Midbrain (tissue), 1 donor: Measurements from ENCODE around the gene VILL.
"Not testable (repeated sequence)": the region's sequence is repeated elsewhere in the genome, so short reads cannot be mapped to it uniquely, and the experiment has no call there.

Source experiments
- DNase-seq: peaks from one replicate; lab custom pipeline; 2025; lab: John Stamatoyannopoulos, UW

The VILL gene

DNA sequence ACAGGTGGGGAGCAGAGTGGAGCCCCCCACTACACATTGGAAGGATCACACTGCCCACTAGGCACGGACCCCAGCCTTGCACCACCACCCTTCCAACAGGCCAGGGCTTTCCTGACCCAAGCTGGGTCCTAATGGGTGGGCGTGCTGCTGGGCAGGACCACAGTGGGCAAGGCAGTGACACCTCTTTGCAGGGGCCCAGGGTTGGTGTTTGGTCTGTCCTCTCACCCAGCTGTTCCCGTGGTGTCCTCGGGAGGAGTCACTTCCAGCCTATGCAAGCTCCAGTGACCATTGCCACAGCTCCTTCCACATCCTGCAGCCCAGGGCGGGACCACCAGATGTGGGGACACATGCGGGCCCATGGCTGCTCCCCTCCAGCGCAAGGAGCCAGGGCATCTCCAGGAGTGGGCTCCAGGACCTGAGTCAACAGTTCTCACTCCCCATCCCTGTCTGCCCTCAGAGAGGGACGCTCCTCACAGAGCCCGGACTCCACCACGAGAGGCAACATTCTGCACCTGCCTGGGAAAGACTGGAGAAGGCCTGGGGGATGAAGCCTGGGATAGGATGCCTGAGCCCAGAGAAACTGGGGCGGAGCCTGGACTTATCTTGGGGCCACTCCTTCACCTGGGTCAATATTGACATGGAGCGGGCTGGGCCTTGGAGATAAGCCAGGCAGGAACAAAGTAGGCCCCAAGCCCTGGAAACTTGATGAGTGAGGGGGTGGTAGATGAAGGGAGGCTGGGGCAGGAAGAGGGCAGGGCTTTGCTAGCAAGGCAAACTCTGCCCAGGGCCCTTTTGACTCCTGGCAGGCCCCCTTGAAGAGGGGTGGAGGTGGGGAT, 3.9 kb upstream of the VILL start:
- no peak for DNase-seq

DNA sequence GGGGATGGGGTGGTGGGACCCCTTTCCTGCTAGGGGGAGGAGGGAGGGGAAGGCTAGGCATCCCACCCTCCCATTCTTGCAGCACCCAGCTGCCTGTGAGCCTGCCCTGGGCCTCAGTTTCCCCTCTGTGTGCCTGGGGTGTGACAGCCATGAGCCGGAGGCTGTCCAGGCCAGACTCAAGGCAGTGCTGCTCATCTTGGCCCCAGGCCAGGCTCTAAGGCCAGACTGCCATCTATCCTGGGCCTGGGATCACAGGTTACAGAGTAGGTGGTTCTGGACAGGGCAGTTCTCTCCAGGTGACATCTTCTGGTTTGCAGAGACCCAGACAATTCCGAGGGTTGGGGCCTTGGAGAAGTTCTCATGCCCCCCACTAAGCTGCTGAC, 3.3 kb upstream of the VILL start:
- DNase-seq: no peak

DNA sequence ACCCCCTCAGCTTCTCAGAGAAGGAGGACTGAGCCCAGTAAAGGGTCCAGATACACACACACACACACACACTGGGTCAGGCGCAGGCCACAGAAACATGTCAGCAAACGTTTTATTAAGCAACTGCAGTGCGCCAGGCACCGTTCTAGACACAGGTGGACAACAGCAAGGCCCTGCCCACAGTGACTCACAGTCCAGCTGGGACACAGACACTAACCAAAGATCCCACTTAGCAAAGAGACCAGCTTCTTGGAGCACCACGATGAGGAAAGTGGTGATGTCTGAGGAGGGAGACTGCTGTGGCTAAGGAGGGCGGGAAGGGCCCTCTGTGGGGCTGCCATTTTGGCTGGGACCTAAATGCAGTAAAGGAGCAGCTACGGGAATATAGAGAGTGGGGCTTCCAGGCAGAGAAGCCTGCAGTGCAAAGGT, 2.8 kb upstream of the VILL start:
- DNase-seq: no peak

DNA sequence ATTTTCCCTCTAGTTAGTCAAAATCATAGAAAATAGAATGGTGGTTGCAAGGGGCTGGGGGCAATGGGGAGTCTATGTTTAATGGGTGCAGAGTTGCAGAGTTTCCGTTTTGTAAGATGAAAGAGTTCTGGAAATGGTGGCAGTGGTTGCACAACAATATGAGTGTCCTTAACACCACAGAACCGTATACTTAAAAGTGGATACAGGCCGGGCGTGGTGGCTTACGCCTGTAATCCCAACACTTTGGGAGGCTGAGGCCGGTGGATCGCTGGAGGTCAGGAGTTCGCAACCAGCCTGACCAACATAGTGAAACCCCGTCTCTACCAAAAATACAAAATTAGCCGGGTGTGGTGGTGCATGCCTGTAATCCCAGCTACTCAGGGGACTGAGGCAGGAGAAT, 2.2 kb upstream of the VILL start:
- not testable (repeated sequence) for DNase-seq

- no peak for DNase-seq
Observed at GRCh38 chr3:37988931-37989525, 1.6 kb upstream of the VILL start.

DNA sequence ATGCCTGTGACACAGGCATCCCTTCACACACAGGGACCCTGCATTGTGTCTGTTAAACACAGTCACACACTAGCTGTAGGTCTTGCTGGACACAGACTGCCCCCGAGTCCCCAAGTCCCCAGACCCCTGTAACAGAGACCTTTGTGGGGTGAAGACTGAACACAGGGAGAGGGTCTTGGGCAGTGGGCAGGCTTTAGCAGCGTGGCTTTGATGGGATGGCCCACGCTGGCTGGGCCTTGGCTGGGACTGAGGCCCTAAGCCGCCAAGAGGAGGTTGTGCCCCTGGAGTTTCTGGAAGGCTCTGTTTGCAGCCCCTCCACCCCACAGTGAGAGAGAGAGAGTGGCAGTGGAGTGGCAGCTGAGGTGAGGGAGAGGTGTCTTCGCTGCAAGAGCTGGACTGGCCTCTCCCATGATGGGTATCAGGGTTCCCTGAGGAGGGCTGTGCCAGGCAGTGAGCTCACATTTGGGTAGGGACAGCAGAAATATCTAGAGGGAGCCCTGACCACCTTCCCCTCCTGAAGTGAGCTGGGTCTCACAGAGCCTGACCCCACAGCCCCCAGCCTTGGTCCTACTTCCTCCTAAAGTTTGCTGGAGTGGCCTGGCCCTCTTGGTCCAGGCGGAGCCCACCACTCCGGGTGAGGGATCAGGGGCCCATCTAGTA, 635 bp upstream of the VILL start:
- no peak for DNase-seq

GRCh38 chr3:37991109-37991508, 523 bp downstream of the VILL start:
- DNase-seq: no peak

DNA sequence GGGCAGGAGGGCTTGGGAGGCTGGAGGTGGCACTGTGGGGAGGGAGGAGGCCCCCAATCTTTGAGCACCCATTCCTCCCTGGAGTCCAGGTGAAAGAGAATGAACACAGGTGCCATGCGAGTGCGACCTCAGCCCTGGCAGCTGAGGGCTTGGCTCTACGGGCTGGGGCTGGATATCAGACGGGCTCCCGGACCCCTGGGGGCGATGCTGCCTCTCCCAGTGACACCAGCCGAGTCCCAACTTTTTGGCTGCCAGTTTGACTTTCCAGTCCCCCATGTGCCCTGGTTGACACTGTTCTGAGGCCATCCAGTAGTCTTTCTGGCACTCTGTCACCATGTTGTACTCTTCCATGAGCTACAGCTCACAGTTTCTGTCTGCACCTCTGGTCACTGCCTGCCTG, 1.2 kb downstream of the VILL start:
- no peak for DNase-seq

DNA sequence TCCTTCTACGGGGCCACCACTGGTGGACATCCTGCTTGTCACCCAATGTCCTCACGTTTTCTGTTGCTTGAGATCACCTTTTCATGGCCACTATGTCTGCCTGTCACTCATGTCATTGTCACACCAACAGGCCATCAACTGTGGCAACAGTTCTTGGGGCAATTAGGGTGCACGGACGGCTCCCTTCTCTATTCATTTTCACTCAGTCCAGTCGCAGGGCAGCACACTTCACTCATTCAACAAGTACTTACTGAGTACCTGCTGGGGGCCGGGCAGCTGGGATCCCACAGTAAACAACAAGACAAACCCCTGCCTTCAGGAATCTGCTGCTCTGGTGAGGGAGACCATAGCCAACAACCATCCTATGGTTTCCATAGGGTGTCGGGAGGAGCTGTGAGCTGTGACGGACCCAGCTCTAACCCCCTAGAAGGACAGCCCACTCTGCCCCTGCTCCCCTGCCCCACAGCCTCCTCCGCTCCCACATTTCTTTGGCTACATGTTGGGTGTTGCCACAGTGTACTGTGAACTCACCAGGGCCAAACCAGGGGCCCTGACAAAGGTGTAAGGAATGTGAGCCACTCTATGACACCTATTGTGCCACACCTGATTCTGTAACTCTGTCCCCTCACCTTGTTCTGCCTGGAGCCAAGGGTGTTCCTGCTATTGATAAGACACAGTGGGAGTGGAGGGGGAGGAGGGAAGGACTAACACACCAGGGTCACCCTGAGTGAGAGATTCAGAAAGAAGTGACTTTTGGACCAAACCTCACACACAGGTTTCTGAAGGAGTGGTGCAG, 1.9 kb downstream of the VILL start:
- no peak for DNase-seq

DNA sequence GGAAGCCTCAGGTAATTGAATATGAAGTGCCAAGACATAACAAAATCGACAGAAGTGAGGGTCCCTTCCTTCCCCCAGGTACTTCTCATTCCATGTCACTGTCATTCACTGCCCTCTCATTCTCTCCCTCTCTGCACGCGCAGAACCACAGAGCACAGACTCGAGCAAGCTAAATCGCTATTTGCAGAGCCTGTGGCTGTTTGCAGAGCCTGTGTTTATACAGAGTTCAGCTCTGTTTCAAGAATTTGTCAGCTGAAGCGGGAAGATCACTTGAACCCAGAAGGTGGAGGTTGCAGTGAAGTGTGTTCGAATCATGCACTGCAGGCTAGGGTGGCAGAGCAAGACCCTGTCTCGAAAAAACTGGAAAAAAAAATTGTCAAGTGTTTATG, 2.5 kb downstream of the VILL start:
- no peak for DNase-seq

GRCh38 chr3:37993460-37993819, 2.9 kb downstream of the VILL start:
- no peak for DNase-seq

DNA sequence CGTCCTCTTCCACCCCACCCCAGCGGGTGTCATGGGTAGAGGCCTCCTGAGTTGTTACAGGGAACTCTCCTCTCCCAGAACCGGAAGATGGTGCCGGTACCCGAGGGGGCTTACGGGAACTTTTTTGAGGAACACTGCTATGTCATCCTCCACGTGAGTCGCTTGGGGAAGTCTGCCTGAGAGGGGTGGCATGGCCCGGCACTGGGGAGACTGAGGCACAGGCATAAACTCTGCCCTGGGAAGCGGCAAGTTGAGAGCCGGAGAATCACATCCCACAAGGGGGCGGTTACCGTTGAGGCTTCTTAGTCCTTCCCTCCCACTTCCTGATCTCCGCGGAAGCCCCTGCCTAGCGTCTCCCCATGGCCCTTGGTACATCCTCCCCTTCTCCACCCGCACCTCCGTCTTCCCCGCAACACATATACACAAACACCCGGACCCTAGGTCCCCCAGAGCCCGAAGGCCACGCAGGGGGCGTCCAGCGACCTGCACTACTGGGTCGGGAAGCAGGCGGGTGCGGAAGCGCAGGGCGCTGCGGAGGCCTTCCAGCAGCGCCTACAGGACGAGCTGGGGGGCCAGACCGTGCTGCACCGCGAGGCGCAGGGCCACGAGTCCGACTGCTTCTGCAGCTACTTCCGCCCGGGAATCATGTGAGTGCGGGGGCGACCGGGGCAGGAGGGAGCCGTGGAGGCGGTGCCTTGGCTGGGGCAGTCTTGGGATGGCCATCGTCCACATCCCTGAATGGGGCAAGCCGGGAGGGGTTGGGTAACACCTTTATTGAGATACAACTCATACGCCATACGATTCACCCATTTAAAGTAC, 3.4 kb downstream of the VILL start:
- peak; percentile 30 for DNase-seq

DNA sequence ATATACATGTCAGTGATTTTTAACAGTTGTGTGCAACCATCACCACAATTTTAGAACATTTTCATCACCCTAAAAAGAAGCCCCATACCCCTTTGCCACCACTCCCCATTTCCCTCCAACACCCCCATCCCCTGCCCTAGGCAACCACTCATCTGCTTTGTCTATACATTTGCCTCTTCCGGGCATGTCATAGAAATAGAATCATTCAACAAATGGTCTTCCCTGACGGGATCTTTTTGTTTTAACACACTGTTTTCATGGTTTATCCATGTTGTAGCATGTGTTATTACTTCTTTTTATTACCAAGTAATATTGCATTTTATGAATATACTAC, 4.0 kb downstream of the VILL start:
- DNase-seq: no peak

DNA sequence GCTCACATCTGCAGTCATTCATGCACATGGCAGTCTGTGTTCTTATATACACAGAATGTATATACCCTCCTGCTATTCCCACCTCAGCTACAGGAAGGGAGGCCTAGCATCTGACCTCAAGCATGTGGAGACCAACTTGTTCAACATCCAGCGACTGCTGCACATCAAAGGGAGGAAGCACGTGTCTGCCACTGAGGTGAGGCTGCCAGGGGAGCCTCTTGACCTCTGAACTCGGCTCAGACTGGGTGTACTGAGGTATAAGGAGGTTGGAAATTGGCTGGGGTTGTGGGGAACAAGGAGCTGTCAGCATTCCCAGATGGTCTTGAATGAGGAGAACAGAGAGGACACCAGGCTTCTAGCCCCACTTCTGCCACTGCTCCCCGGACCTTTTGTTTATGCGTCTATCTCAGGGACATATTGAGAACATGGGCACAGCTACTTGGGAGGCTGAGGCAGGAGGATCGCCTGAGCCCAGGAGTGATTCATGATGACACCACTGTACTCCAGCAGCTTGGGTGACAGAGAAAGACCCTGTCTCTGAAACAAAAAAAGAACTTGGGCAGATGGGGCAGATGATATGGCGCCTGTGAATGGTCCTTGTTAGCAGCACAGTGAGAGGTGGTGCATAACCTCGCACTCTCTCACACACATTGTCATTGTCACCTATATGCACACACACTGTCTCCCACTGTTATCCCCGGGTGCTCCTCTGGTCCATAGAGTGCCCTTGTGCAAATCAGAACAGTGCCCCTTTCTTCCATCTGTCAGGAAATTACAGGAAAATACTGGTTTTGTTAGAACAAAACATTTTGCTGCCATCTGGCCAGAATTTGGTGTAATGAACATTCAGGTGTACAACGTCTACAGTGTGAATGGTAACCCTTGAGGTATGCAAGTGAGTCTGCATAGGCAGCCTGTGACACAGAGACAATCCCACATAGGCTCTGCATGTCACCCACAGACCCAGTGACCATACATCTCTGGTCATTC, 5.4 kb downstream of the VILL start:
- DNase-seq: no peak

DNA sequence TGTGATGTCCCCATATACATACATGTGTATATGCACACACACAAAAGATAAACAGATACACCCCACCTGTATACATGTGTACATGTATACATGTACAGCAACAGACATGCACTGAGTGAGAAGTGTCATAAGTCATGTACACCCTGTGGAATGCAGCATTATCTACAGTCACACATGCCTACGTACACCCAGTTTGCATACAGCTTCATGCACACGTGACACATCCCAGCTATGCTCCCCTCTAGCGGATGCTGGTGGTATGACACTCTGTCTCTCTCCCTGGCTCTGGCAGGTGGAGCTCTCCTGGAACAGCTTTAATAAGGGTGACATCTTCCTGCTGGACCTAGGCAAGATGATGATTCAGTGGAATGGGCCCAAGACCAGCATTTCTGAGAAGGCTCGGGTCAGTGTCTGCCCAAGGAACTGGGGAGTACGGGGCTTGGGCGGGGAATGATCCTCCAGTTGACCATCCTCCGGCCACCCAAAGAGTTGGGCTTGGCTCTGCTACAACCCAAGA, 6.3 kb downstream of the VILL start:
- DNase-seq: peak; percentile 34

- DNase-seq: no peak
Observed at GRCh38 chr3:37997342-37997741, 6.8 kb downstream of the VILL start.

DNA sequence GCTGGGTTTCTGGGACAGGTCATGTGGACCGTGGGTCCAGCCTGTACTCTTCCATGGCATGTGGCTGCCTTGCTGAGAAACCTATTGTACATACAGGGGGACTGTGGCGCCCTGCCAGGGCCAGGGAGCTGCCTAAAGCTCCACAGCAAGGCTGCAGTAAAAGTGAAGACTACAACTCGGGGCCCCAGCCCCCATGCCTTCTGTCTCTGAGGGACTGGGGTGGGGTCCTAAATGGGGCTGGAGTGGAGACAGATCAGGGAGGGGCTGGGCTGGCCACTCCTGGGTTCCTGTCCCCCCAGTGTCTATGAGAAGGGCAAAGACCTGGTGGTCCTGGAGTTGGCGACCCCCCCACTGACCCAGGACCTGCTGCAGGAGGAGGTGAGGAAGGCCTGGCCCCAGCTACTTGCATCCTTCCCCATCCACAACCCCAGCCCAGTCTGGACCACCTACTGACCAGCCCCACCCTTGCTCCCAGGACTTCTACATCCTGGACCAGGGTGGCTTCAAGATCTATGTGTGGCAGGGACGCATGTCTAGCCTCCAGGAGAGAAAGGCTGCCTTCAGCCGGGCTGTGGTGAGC, 7.3 kb downstream of the VILL start:
- DNase-seq: no peak

GRCh38 chr3:37999836-38000235, 9.2 kb downstream of the VILL start:
- no peak for DNase-seq

- no peak for DNase-seq
Observed at GRCh38 chr3:38000242-38000916, 9.8 kb downstream of the VILL start.
